ENCODE data around the gene LRBA.

Gene LRBA

DNA sequence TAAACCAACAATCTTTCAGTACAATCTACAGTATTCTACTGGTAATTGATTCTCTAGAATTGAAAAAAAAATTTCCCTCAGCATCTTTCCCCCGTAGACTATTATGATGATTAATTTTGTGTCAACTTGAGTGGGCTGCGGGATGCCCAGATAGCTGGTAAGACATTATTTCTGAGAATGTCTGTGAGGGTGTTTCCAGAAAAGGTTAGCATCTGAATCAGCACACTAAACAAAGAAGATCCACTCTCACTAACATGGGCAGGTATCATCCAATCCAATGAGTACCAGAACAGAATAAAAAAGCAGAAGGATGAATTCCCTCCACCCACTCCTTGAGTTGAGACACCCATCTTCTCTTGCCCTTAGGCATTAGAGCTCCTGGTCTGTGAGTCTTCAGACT lies 619.2 kb downstream of the LRBA start:
- Histone ChIP-seq H3K4ac (ENCODE audit: low read length) (no peak overlapping the region), H3K14ac (ENCODE audit: low read length) (no peak overlapping the region), H3K36me3 (replicated peaks in 1 of 2; ENCODE audit: control insufficient read depth in 2 of 2, insufficient read depth in 2 of 2, low read length in 2 of 2) (no peaks in the 10 kb centered on the region), H3K79me1 (ENCODE audit: low read depth, low read length) (no peaks in the 10 kb centered on the region), H3K18ac (ENCODE audit: low read length) (peak overlapping the region; percentile 70), H3K27ac (replicated peaks; ENCODE audit: low read length) (no peak overlapping the region), H2AFZ (ENCODE audit: low read length) (no peak overlapping the region), H2AK5ac (ENCODE audit: low read depth, low read length) (no peak overlapping the region), H2BK12ac (ENCODE audit: low read length) (no peak overlapping the region), H3K9ac (ENCODE audit: low read depth, low read length, poor library complexity) (no peak overlapping the region), H3K23ac (ENCODE audit: low read depth, low read length, poor library complexity) (no peak overlapping the region), H4K91ac (ENCODE audit: low read depth, low read length, poor library complexity) (no peak overlapping the region), H4K8ac (ENCODE audit: low read depth, low read length) (no peak overlapping the region), H3K4me3 (ENCODE audit: low read length in 2 of 2) (no peak overlapping the region), H3K9me3 (replicated peaks in 1 of 2; ENCODE audit: control insufficient read depth in 2 of 2, insufficient read depth in 1 of 2, low read depth in 1 of 2, low read length in 2 of 2) (no peaks in the 10 kb centered on the region), H2BK120ac (ENCODE audit: low read depth, low read length) (no peak overlapping the region), H3K4me1 (ENCODE audit: control insufficient read depth in 2 of 2, insufficient read depth in 1 of 2, low read depth in 1 of 2, low read length in 2 of 2) (no peaks in the 10 kb centered on the region), H2BK5ac (ENCODE audit: low read length) (no peak overlapping the region), H2BK15ac (ENCODE audit: low read length) (no peak overlapping the region), H3K27me3 (ENCODE audit: control insufficient read depth in 3 of 3, insufficient read depth in 3 of 3, low read depth in 1 of 3, low read length in 3 of 3) (no peaks in the 10 kb centered on the region), H3K4me2 (ENCODE audit: insufficient read depth, low read length, poor library complexity, severe bottlenecking) (no peak overlapping the region)
- no peak for DNase-seq (ENCODE audit: low spot score)
- WGBS, 2 donors (ENCODE audit: extremely low coverage in 2 of 2, insufficient read length in 2 of 2, insufficient replicate concordance in 1 of 2): no CpG with 5 or more reads among the region's 2 CpGs

- H3K9ac ChIP-seq (ENCODE audit: low read depth, low read length, poor library complexity): no peak overlapping the region
Measured at GRCh38 chr4:150394046-150394445, 621.0 kb downstream of the LRBA start.

DNA sequence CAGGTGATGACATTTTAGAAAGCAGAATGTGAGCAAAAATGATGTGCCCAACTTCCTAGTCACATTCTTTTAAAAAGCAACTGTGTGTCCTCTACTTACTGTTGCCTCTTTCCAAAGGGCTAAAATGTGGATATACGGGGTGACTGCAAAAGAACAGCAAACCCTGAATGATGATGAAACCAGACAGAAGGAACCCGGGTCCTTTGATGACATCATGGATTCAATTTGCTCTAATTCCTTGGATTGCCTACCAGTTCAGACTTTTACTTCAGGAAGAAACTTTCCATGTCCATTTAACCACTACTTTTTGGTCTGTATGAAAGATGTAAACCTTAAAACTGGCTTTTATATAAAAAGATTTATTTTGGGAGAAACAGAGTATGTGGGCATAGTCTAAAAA lies 624.0 kb downstream of the LRBA start:
- no peak for DNase-seq (ENCODE audit: low spot score)
- WGBS, 2 donors (ENCODE audit: extremely low coverage in 2 of 2, insufficient read length in 2 of 2, insufficient replicate concordance in 1 of 2): no CpG with 5 or more reads among the region's 2 CpGs
- no peak overlapping the region for H2BK5ac ChIP-seq (ENCODE audit: low read length)

More at GRCh38 chr4:150394046-150394445, 621.0 kb downstream of the LRBA start:
- Histone ChIP-seq H2AFZ (ENCODE audit: low read length) (no peak overlapping the region), H2BK15ac (ENCODE audit: low read length) (no peak overlapping the region), H3K27ac (replicated peaks; ENCODE audit: low read length) (no peak overlapping the region), H3K14ac (ENCODE audit: low read length) (no peak overlapping the region), H4K91ac (ENCODE audit: low read depth, low read length, poor library complexity) (no peak overlapping the region), H3K4me2 (ENCODE audit: insufficient read depth, low read length, poor library complexity, severe bottlenecking) (no peak overlapping the region), H3K4me3 (ENCODE audit: low read length in 2 of 2) (no peak overlapping the region), H3K4me1 (ENCODE audit: control insufficient read depth in 2 of 2, insufficient read depth in 1 of 2, low read depth in 1 of 2, low read length in 2 of 2) (no peaks in the 10 kb centered on the region), H3K36me3 (replicated peaks in 1 of 2; ENCODE audit: control insufficient read depth in 2 of 2, insufficient read depth in 2 of 2, low read length in 2 of 2) (no peaks in the 10 kb centered on the region), H3K79me1 (ENCODE audit: low read depth, low read length) (no peaks in the 10 kb centered on the region), H2BK120ac (ENCODE audit: low read depth, low read length) (no peak overlapping the region), H3K18ac (ENCODE audit: low read length) (no peak overlapping the region), H2BK5ac (ENCODE audit: low read length) (no peak overlapping the region), H2BK12ac (ENCODE audit: low read length) (no peak overlapping the region), H3K27me3 (ENCODE audit: control insufficient read depth in 3 of 3, insufficient read depth in 3 of 3, low read depth in 1 of 3, low read length in 3 of 3) (no peaks in the 10 kb centered on the region), H3K4ac (ENCODE audit: low read length) (no peak overlapping the region), H4K8ac (ENCODE audit: low read depth, low read length) (no peak overlapping the region), H3K9me3 (replicated peaks in 1 of 2; ENCODE audit: control insufficient read depth in 2 of 2, insufficient read depth in 1 of 2, low read depth in 1 of 2, low read length in 2 of 2) (no peaks in the 10 kb centered on the region), H3K23ac (ENCODE audit: low read depth, low read length, poor library complexity) (no peak overlapping the region), H2AK5ac (ENCODE audit: low read depth, low read length) (no peak overlapping the region)
- DNase-seq (ENCODE audit: low spot score): no peak

DNA sequence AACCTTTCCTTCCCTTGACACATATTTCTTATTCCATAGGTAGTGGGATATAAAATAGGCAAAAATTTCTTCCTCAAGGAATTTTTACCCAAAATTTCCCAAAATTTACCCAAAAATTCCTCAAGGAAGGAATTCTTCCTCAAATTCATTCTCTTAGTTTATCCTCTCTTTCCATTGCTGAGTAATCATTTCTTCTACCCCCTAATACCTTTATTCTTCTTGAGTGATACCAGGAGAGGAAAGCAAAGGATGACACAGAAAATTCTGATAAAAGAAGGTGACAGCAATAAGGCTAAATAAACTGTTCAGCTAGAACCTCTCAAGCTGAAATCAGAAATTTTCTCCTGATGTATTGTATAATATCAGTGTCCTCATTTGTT lies 624.6 kb downstream of the LRBA start:
- H3K4me2 ChIP-seq (ENCODE audit: insufficient read depth, low read length, poor library complexity, severe bottlenecking): no peak overlapping the region
- H3K9ac ChIP-seq (ENCODE audit: low read depth, low read length, poor library complexity): no peak overlapping the region
- H2AFZ ChIP-seq (ENCODE audit: low read length): no peak overlapping the region
- no peak overlapping the region for H3K27ac ChIP-seq (replicated peaks; ENCODE audit: low read length)
- no peaks in the 10 kb centered on the region for H3K9me3 ChIP-seq (replicated peaks in 1 of 2; ENCODE audit: control insufficient read depth in 2 of 2, insufficient read depth in 1 of 2, low read depth in 1 of 2, low read length in 2 of 2)
- no peaks in the 10 kb centered on the region for H3K27me3 ChIP-seq (ENCODE audit: control insufficient read depth in 3 of 3, insufficient read depth in 3 of 3, low read depth in 1 of 3, low read length in 3 of 3)
- H2BK120ac ChIP-seq (ENCODE audit: low read depth, low read length): no peak overlapping the region
- H4K91ac ChIP-seq (ENCODE audit: low read depth, low read length, poor library complexity): no peak overlapping the region
- no peaks in the 10 kb centered on the region for H3K36me3 ChIP-seq (replicated peaks in 1 of 2; ENCODE audit: control insufficient read depth in 2 of 2, insufficient read depth in 2 of 2, low read length in 2 of 2)
- DNase-seq (ENCODE audit: low spot score): no peak
- H2BK12ac ChIP-seq (ENCODE audit: low read length): no peak overlapping the region
- H3K79me1 ChIP-seq (ENCODE audit: low read depth, low read length): no peaks in the 10 kb centered on the region
- H2BK15ac ChIP-seq (ENCODE audit: low read length): no peak overlapping the region
- no peak overlapping the region for H3K14ac ChIP-seq (ENCODE audit: low read length)
- no peak overlapping the region for H3K4me3 ChIP-seq (ENCODE audit: low read length in 2 of 2)
- no peak overlapping the region for H2AK5ac ChIP-seq (ENCODE audit: low read depth, low read length)
- H3K4me1 ChIP-seq (ENCODE audit: control insufficient read depth in 2 of 2, insufficient read depth in 1 of 2, low read depth in 1 of 2, low read length in 2 of 2): no peaks in the 10 kb centered on the region
- H3K4ac ChIP-seq (ENCODE audit: low read length): no peak overlapping the region
- no peak overlapping the region for H4K8ac ChIP-seq (ENCODE audit: low read depth, low read length)
- no peak overlapping the region for H3K23ac ChIP-seq (ENCODE audit: low read depth, low read length, poor library complexity)
- H3K18ac ChIP-seq (ENCODE audit: low read length): no peak overlapping the region
- H2BK5ac ChIP-seq (ENCODE audit: low read length): no peak overlapping the region

More for the DNA sequence above, 624.0 kb downstream of the LRBA start:
- H3K4ac ChIP-seq (ENCODE audit: low read length): no peak overlapping the region
- H3K9ac ChIP-seq (ENCODE audit: low read depth, low read length, poor library complexity): no peak overlapping the region
- no peak overlapping the region for H3K4me3 ChIP-seq (ENCODE audit: low read length in 2 of 2)
- no peaks in the 10 kb centered on the region for H3K27me3 ChIP-seq (ENCODE audit: control insufficient read depth in 3 of 3, insufficient read depth in 3 of 3, low read depth in 1 of 3, low read length in 3 of 3)
- H3K36me3 ChIP-seq (replicated peaks in 1 of 2; ENCODE audit: control insufficient read depth in 2 of 2, insufficient read depth in 2 of 2, low read length in 2 of 2): no peaks in the 10 kb centered on the region
- no peak overlapping the region for H2BK120ac ChIP-seq (ENCODE audit: low read depth, low read length)
- H2BK12ac ChIP-seq (ENCODE audit: low read length): no peak overlapping the region
- H3K9me3 ChIP-seq (replicated peaks in 1 of 2; ENCODE audit: control insufficient read depth in 2 of 2, insufficient read depth in 1 of 2, low read depth in 1 of 2, low read length in 2 of 2): no peaks in the 10 kb centered on the region
- no peak overlapping the region for H3K23ac ChIP-seq (ENCODE audit: low read depth, low read length, poor library complexity)
- no peak overlapping the region for H3K14ac ChIP-seq (ENCODE audit: low read length)
- no peak overlapping the region for H3K4me2 ChIP-seq (ENCODE audit: insufficient read depth, low read length, poor library complexity, severe bottlenecking)
- H3K18ac ChIP-seq (ENCODE audit: low read length): no peak overlapping the region
- H2AFZ ChIP-seq (ENCODE audit: low read length): no peak overlapping the region
- H3K4me1 ChIP-seq (ENCODE audit: control insufficient read depth in 2 of 2, insufficient read depth in 1 of 2, low read depth in 1 of 2, low read length in 2 of 2): no peaks in the 10 kb centered on the region
- no peak overlapping the region for H4K8ac ChIP-seq (ENCODE audit: low read depth, low read length)
- no peak overlapping the region for H2BK15ac ChIP-seq (ENCODE audit: low read length)
- no peak overlapping the region for H2AK5ac ChIP-seq (ENCODE audit: low read depth, low read length)
- no peaks in the 10 kb centered on the region for H3K79me1 ChIP-seq (ENCODE audit: low read depth, low read length)
- H4K91ac ChIP-seq (ENCODE audit: low read depth, low read length, poor library complexity): no peak overlapping the region
- no peak overlapping the region for H3K27ac ChIP-seq (replicated peaks; ENCODE audit: low read length)
